CD4-positive, alpha-beta memory T cell (primary cell): Measurements from ENCODE around the gene ARHGAP31. TPM values are rescaled to one million over a fixed set of nuclear protein-coding genes. Genes with fewer than 3 reads are reported as not detected.

Experiments
- CTCF ChIA-PET: fragments of 350-600 bp; sonication (Branson Sonifier 250); formaldehyde crosslinking; loops from one replicate; lab custom pipeline; 2021; ENCODE audit warnings: inconsistent platforms; ENCODE audit not compliant: partially characterized antibody; lab: Charles Lee
- POLR2A ChIA-PET: fragments of 350-600 bp; sonication (Branson Sonifier 250); formaldehyde crosslinking; loops from one replicate; lab custom pipeline; 2021; ENCODE audit not compliant: partially characterized antibody; lab: Charles Lee
- DNase-seq, 5 donors: peaks; one replicate each; pipeline versions ENCODE4 v3.0.0 to v3.0.0-alpha.2; 2020 to 2022; ENCODE audit warnings: mixed read lengths in 1 of 5
- H3K27ac ChIP-seq: one replicate; pipeline ENCODE4 v1.7.0; 2013; ENCODE audit warnings: low read depth, low read length
- H3K27me3 ChIP-seq: 2 replicates; pipeline ENCODE4 v1.7.0; 2013; ENCODE audit warnings: mild to moderate bottlenecking, low read length, moderate library complexity; ENCODE audit not compliant: insufficient read depth
- H3K36me3 ChIP-seq: 2 replicates; pipeline ENCODE4 v1.7.0; 2013; ENCODE audit warnings: mild to moderate bottlenecking, low read length, moderate library complexity; ENCODE audit not compliant: insufficient read depth
- H3K4me1 ChIP-seq: 2 replicates; pipeline ENCODE4 v1.7.0; 2013; ENCODE audit warnings: mild to moderate bottlenecking, low read length, moderate library complexity; ENCODE audit not compliant: insufficient read depth
- H3K4me3 ChIP-seq, 2 donors: one replicate each; pipeline ENCODE4 v1.7.0; 2013; ENCODE audit warnings: low read length in 2 of 2, mild to moderate bottlenecking in 1 of 2
- H3K9me3 ChIP-seq, 2 donors: one replicate each; pipeline ENCODE4 v1.7.0; 2013; ENCODE audit warnings: low read length in 2 of 2, control low read depth in 1 of 2; ENCODE audit not compliant: control insufficient read depth in 1 of 2
- H3K27ac Mint-ChIP-seq, 7 donors: one replicate each; pipeline ENCODE4 v1.8.0; 2020 to 2021; ENCODE audit warnings: mixed read lengths in 7 of 7, mild to moderate bottlenecking in 6 of 7, inconsistent platforms in 3 of 7, moderate library complexity in 3 of 7
- H3K27me3 Mint-ChIP-seq, 2 donors: one replicate each; pipeline ENCODE4 v1.8.0; 2020 to 2021; ENCODE audit warnings: mixed read lengths in 2 of 2
- H3K36me3 Mint-ChIP-seq, 2 donors: one replicate each; pipeline ENCODE4 v1.8.0; 2020 to 2021; ENCODE audit warnings: mixed read lengths in 2 of 2, inconsistent platforms in 1 of 2, mild to moderate bottlenecking in 1 of 2
- H3K4me1 Mint-ChIP-seq, 4 donors: one replicate each; pipeline ENCODE4 v1.8.0; 2020 to 2021; ENCODE audit warnings: mixed read lengths in 4 of 4, mild to moderate bottlenecking in 1 of 4
- H3K4me3 Mint-ChIP-seq, 8 donors: one replicate each; pipeline ENCODE4 v1.8.0; 2020 to 2021; ENCODE audit warnings: mixed read lengths in 8 of 8, mild to moderate bottlenecking in 7 of 8, moderate library complexity in 6 of 8, inconsistent platforms in 3 of 8
- H3K9me3 Mint-ChIP-seq, 8 donors: one replicate each; pipeline ENCODE4 v1.8.0; 2020 to 2021; ENCODE audit warnings: mixed read lengths in 8 of 8, mild to moderate bottlenecking in 5 of 8, inconsistent platforms in 3 of 8, moderate library complexity in 1 of 8
- intact Hi-C: fragments of 100-400 bp; cut with micrococcal nuclease; formaldehyde crosslinking; loops from one replicate; pipeline ENCODE4 v1.15.1; 2023
- polyA plus RNA-seq, 2 donors: library from polyadenylated mRNA; unstranded; fragments of 300-500 nt; fragmentation: Illumina TruSeq; gene quantifications; one replicate each; pipeline ENCODE4 v1.2.3, GENCODE V29; 2021
- total RNA-seq, 2 experiments: library from RNA; stranded (reverse); gene quantifications; one replicate each; pipeline ENCODE4 v1.2.3, GENCODE V29; 2021

The ARHGAP31 gene
- total and polyA plus RNA-seq, 4 experiments from 2014 or later, result 1.2 to 6.2 (median 5.1) TPM

DNA sequence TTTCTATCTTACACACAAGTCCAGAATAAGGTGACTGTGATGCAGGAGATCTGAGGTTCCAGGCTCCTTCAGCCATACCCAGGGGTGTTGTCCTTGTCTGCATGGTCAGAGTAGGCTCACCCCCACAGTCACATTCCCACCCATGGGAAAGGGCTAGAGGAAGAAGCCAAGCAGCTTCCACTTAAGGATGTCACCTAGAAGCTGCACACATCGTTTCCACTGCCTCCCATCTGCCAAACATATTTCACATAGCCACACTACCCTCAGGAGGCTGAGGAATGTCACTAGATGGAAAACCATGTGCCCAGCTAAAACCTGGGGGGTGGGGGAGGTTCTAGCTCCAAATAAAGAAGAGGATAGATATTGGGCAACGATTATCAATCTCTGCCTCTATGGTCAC is 111.1 kb downstream of the ARHGAP31 start:
- H3K4me1 Mint-ChIP-seq, result no peaks in the 10 kb centered on the region
- Histone ChIP-seq H3K4me3 (no peak overlapping the region), H3K36me3 (peaks cover 4% of the 10 kb centered on the region), H3K27ac (no peak overlapping the region), H3K9me3 (no peaks in the 10 kb centered on the region), H3K27me3 (no peaks in the 10 kb centered on the region), H3K4me1 (no peaks in the 10 kb centered on the region)
- POLR2A ChIA-PET, result no interaction called here
- H3K36me3 Mint-ChIP-seq, result peaks cover 46 to 53% of the 10 kb centered on the region in 2 donors
- peak overlapping the region in 1 of 7 donors; percentile 26 for H3K27ac Mint-ChIP-seq
- H3K4me3 Mint-ChIP-seq, result no peak overlapping the region
- CTCF ChIA-PET, result no interaction called here
- no peaks in the 10 kb centered on the region for H3K27me3 Mint-ChIP-seq
- DNase-seq, result no peak
- intact Hi-C loops, result no loop called here
- no peaks in the 10 kb centered on the region for H3K9me3 Mint-ChIP-seq

DNA sequence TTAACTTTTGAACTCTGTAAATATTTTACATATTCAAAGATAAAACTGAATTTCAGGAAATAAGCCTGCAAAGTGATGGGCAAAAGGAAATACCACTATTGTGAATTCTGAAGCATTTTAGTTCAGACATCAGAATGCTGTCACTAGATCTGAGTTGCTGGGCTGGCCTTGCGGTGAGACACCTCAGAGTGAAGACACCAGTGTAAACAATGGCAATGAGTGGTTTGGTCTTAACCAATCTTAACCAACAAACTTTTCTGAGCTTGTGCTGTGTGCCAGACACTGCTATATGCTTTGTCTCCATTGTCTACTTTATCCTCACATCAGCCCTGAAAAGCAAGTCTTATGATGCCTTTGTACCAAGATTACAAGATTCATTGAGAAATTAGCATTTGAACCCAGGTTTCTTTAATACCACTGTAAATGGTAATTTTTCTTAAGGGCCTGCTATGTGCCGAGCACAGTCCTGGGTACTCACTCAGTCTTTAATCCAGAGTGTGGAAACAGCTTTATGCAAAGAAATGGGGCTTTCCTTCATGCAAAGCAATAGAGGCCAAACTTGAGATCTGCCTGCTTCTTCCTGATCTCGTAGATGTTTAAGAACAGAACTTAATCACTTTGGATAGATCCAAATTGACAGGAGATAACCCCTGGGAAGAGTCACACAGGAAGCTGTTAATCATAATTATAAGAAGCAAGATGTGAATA is 114.2 kb downstream of the ARHGAP31 start:
- no peaks in the 10 kb centered on the region for H3K9me3 Mint-ChIP-seq
- Histone ChIP-seq H3K4me3 (no peak overlapping the region), H3K9me3 (no peaks in the 10 kb centered on the region), H3K27me3 (no peaks in the 10 kb centered on the region), H3K4me1 (no peaks in the 10 kb centered on the region), H3K36me3 (peaks cover under 1% of the 10 kb centered on the region), H3K27ac (no peak overlapping the region)
- intact Hi-C loops, result no loop called here
- DNase-seq, result no peak
- H3K36me3 Mint-ChIP-seq, result peaks cover 34 to 44% of the 10 kb centered on the region in 2 donors
- H3K4me3 Mint-ChIP-seq, result no peak overlapping the region
- ChIA-PET CTCF (no interaction called here), POLR2A (no interaction called here)
- H3K27me3 Mint-ChIP-seq, result no peaks in the 10 kb centered on the region
- H3K27ac Mint-ChIP-seq, result no peak overlapping the region
- H3K4me1 Mint-ChIP-seq, result no peaks in the 10 kb centered on the region

DNA sequence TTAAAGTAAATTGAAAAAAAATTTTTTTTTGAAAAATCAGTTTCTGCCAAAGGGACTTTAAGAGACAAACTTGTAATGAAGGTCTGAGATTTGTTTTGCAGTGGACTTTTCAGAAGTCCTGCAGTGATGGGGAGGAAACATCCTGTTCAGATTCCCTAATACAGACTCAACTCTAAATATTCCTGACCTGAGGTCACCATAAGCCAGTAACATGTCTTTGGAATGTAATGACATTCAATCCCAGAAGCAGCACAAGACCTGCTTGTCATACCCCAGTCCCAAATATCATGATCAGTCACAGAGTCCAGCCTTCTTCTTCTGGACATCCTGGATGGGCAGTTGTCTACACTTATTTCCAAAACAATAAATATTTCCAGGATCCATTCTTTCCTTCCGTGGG is 115.7 kb downstream of the ARHGAP31 start:
- ChIA-PET CTCF (no interaction called here), POLR2A (no interaction called here)
- Histone ChIP-seq H3K4me1 (no peaks in the 10 kb centered on the region), H3K9me3 (no peaks in the 10 kb centered on the region), H3K27ac (no peak overlapping the region), H3K36me3 (peaks cover 5% of the 10 kb centered on the region), H3K27me3 (no peaks in the 10 kb centered on the region), H3K4me3 (no peak overlapping the region)
- DNase-seq, result no peak
- Mint-ChIP-seq H3K4me3 (no peak overlapping the region), H3K36me3 (peaks cover 34 to 39% of the 10 kb centered on the region in 2 donors), H3K27me3 (no peaks in the 10 kb centered on the region), H3K4me1 (no peaks in the 10 kb centered on the region), H3K9me3 (no peaks in the 10 kb centered on the region), H3K27ac (no peak overlapping the region)
- intact Hi-C loops, result no loop called here

DNA sequence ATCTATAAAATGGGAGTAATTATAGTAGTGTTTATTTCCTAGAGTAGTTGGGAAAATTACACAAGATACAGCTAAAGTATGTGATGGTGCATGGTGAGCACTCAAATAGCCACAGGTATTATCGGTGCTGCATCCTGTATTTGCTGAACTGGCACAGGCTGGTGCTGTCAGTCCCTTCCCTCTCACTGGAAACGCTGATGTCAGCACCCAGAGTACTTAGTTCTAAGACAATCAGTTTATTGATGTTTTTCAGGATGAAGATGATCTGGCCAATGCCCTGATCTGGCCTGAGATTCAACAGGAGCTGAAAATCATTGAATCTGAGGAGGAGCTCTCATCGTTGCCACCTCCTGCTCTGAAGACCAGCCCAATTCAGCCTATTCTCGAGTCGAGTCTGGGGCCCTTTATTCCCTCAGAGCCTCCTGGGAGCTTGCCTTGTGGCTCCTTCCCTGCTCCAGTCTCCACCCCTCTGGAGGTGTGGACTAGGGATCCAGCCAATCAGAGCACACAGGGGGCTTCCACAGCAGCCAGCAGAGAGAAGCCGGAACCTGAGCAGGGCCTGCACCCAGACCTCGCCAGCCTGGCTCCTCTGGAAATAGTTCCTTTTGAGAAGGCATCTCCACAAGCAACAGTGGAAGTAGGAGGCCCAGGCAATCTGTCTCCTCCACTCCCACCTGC is 119.6 kb downstream of the ARHGAP31 start:
- no peak overlapping the region for H3K27ac Mint-ChIP-seq
- CTCF ChIA-PET, result no interaction called here

DNA sequence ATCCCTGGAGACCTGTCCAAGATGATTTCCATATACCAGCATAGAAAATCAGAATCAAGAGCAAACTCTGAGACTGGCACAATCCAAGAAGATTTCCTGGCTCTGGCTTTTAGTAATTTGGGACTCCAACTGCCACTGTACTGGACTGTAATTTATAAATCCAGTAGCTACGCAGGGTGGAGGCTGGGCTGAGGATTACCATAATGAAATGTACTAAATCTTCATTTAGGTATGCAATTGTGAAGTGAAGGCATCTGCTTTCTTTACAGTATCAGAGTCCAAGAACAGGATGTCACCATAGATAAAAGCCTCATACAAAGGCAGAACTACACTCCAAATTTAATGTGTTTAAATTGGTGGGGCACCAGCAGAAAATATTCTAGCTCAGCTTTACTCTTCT is 122.7 kb downstream of the ARHGAP31 start:
- Mint-ChIP-seq H3K36me3 (peaks cover 5 to 11% of the 10 kb centered on the region in 2 donors), H3K4me3 (no peak overlapping the region), H3K27me3 (no peaks in the 10 kb centered on the region), H3K4me1 (peaks cover 3 to 6% (median 5%) of the 10 kb centered on the region in 4 donors), H3K27ac (peak overlapping the region in 1 of 7 donors; percentile 66), H3K9me3 (no peaks in the 10 kb centered on the region)
- Histone ChIP-seq H3K4me3 (no peak overlapping the region), H3K27me3 (no peaks in the 10 kb centered on the region), H3K27ac (no peak overlapping the region), H3K36me3 (peaks cover 5% of the 10 kb centered on the region), H3K9me3 (no peaks in the 10 kb centered on the region), H3K4me1 (no peaks in the 10 kb centered on the region)
- intact Hi-C loops, result no loop called here
- ChIA-PET CTCF (no interaction called here), POLR2A (no interaction called here)
- DNase-seq, result no peak

More for the DNA sequence above, 119.6 kb downstream of the ARHGAP31 start:
- no peak for DNase-seq
- intact Hi-C loops, result no loop called here
- Histone ChIP-seq H3K4me3 (no peak overlapping the region), H3K9me3 (no peaks in the 10 kb centered on the region), H3K36me3 (peaks cover 5% of the 10 kb centered on the region), H3K27ac (no peak overlapping the region), H3K4me1 (no peaks in the 10 kb centered on the region), H3K27me3 (no peaks in the 10 kb centered on the region)
- Mint-ChIP-seq H3K36me3 (peaks cover 26 to 35% of the 10 kb centered on the region in 2 donors), H3K4me3 (no peak overlapping the region), H3K27me3 (no peaks in the 10 kb centered on the region), H3K9me3 (no peaks in the 10 kb centered on the region), H3K4me1 (no peaks in the 10 kb centered on the region)
- POLR2A ChIA-PET, result no interaction called here

DNA sequence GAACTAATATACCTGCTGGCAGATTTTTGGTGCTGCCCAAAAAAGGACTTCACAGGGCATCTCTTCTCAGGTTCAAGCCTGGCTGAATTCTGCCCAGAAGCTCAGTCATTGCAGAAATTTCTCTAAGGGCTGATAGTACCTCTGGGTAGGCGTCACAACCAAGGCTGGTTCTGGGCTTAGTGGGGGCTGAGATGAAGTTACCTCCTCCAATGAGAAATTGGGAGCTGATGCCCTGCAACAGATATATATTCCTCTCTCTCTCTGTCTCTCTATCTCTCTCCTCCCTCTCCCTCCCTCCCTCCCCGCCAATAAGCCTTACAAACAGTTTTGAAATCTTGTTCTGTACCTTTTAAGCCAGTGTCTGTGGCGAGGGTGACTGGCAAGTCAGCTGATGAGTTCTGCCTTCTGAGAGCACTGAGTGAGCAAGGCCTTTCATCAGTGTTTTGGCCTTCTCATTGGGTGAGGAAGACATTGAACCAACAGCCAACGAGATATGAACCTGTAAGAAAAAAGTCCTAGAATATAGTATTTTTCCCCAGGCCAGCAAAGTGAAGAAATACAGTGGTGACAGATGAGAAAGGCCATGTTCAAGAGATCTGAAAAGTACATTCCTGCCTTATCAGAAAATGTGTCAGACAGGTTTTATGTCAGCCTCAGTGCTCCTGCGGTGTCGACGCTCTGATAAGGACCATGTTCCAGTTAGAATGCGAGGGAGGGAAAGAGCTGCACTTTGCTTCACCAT is 123.8 kb downstream of the ARHGAP31 start:
- Mint-ChIP-seq H3K27ac (peak overlapping the region in 2 of 7 donors; percentile 6 to 46), H3K36me3 (peaks cover 5 to 11% of the 10 kb centered on the region in 2 donors)
- CTCF ChIA-PET, result no interaction called here

DNA sequence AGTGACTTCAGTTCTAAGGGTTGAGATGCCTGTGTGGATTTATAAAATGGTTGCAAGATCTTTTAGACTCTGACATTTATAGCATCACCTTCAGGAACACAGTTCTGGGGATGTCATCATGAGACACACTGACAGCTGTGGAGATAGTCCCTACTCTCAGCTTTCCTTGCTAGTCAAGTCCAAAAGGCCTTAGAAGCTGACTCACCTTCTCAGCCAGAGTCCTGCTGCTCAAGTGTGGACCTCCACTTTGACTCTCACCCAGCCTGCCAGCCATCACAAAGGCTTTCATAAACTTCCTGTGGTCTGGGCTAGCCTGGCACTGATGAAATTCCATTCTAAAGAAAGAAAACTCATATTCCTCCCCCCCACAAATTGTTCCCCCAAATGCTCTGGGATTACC is 124.5 kb downstream of the ARHGAP31 start:
- H3K27me3 Mint-ChIP-seq, result no peaks in the 10 kb centered on the region
- H3K9me3 ChIP-seq, result no peaks in the 10 kb centered on the region
- H3K36me3 Mint-ChIP-seq, result peaks cover 5 to 11% of the 10 kb centered on the region in 2 donors
- CTCF ChIA-PET, result no interaction called here
- DNase-seq, result no peak
- POLR2A ChIA-PET, result no interaction called here
- H3K4me1 Mint-ChIP-seq, result peaks cover 9 to 15% (median 11%) of the 10 kb centered on the region in 4 donors
- H3K27me3 ChIP-seq, result no peaks in the 10 kb centered on the region
- no peak overlapping the region for H3K4me3 ChIP-seq
- no peaks in the 10 kb centered on the region for H3K4me1 ChIP-seq
- intact Hi-C loops, result no loop called here
- H3K36me3 ChIP-seq, result peaks cover 3% of the 10 kb centered on the region
- H3K4me3 Mint-ChIP-seq, result no peak overlapping the region
- H3K9me3 Mint-ChIP-seq, result peaks cover 0 to 3% (median 0%) of the 10 kb centered on the region in 8 donors
- H3K27ac ChIP-seq, result no peak overlapping the region
- no peak overlapping the region for H3K27ac Mint-ChIP-seq

More for the DNA sequence above, 123.8 kb downstream of the ARHGAP31 start:
- no peak overlapping the region for H3K27ac ChIP-seq
- H3K27me3 ChIP-seq, result no peaks in the 10 kb centered on the region
- peaks cover 9 to 15% (median 11%) of the 10 kb centered on the region in 4 donors for H3K4me1 Mint-ChIP-seq
- no peaks in the 10 kb centered on the region for H3K9me3 ChIP-seq
- H3K4me3 Mint-ChIP-seq, result no peak overlapping the region
- no peak for DNase-seq
- peaks cover 5% of the 10 kb centered on the region for H3K36me3 ChIP-seq
- POLR2A ChIA-PET, result no interaction called here
- H3K4me1 ChIP-seq, result no peaks in the 10 kb centered on the region
- no peaks in the 10 kb centered on the region for H3K27me3 Mint-ChIP-seq
- intact Hi-C loops, result no loop called here
- H3K9me3 Mint-ChIP-seq, result no peaks in the 10 kb centered on the region
- H3K4me3 ChIP-seq, result no peak overlapping the region
